Measurements from ENCODE around the gene LEFTY2. TPM values are rescaled to one million over a fixed set of nuclear protein-coding genes. Genes with fewer than 3 reads are reported as not detected.

Gene LEFTY2
- polyA plus RNA-seq, 1 experiment: not detected

- Histone ChIP-seq H3K4me3 (ENCODE audit: low read depth, low read length) (no peak overlapping the region), H3K36me3 (ENCODE audit: control insufficient read depth, insufficient read depth, low read length) (peaks cover 12% of the 10 kb centered on the region), H3K27me3 (ENCODE audit: control insufficient read depth, insufficient read depth, low read length) (no peaks in the 10 kb centered on the region)
- ChIA-PET CTCF (interaction anchor here (0.6 to 2.8 kb wide), 4 partner anchors 11 to 447 kb away, joined by 3 to 8 read pairs (median 5); no protein-coding TSS in a partner anchor), POLR2A (no interaction called here)
- DNase-seq (ENCODE audit: low read depth): no peak
- TF ChIP-seq, protein P1, sequence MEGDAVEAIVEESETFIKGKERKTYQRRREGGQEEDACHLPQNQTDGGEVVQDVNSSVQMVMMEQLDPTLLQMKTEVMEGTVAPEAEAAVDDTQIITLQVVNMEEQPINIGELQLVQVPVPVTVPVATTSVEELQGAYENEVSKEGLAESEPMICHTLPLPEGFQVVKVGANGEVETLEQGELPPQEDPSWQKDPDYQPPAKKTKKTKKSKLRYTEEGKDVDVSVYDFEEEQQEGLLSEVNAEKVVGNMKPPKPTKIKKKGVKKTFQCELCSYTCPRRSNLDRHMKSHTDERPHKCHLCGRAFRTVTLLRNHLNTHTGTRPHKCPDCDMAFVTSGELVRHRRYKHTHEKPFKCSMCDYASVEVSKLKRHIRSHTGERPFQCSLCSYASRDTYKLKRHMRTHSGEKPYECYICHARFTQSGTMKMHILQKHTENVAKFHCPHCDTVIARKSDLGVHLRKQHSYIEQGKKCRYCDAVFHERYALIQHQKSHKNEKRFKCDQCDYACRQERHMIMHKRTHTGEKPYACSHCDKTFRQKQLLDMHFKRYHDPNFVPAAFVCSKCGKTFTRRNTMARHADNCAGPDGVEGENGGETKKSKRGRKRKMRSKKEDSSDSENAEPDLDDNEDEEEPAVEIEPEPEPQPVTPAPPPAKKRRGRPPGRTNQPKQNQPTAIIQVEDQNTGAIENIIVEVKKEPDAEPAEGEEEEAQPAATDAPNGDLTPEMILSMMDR (IDR thresholded peaks at IDR 0.05; ENCODE audit: insufficient read depth, low read depth, low read length): no peak
Measured at GRCh38 chr1:225921734-225922709, 19.0 kb downstream of the LEFTY2 start.

DNA sequence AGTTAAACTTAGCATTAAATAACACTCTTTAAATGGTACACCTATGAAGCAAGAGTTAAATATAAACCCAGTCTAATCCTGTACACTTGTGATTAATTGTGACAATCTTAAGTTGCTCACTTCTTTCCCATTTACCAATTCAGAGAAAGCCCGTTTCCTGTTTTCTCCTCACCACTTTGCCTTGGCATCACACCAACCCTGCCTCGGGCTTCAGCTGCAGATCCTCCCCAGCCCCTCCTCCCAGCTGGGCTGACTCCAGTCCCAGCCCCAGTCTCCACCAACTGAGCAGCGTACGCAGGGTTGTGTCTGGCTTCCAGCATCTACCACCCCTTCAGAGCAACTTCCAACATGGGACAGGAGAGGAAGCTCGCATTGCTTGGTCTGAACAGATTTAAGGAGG is 21.1 kb downstream of the LEFTY2 start:
- peak; percentile 65 for DNase-seq (ENCODE audit: low read depth)
- H3K36me3 ChIP-seq (ENCODE audit: control insufficient read depth, insufficient read depth, low read length): peaks cover 13% of the 10 kb centered on the region
- H3K4me3 ChIP-seq (ENCODE audit: low read depth, low read length): no peak overlapping the region
- CTCF ChIA-PET: interaction anchor here (1.1 to 2.0 kb wide), 4 partner anchors 8 to 445 kb away, joined by 3 to 9 read pairs (median 4); no protein-coding TSS in a partner anchor
- H3K27me3 ChIP-seq (ENCODE audit: control insufficient read depth, insufficient read depth, low read length): no peaks in the 10 kb centered on the region
- POLR2A ChIA-PET: no interaction called here
- TF ChIP-seq, protein P1 (IDR thresholded peaks at IDR 0.05; ENCODE audit: insufficient read depth, low read depth, low read length): no peak

GRCh38 chr1:225918280-225918679 is 22.7 kb downstream of the LEFTY2 start:
- CTCF ChIA-PET: no interaction called here
- POLR2A ChIA-PET: no interaction called here
- no peaks in the 10 kb centered on the region for H3K27me3 ChIP-seq (ENCODE audit: control insufficient read depth, insufficient read depth, low read length)
- H3K36me3 ChIP-seq (ENCODE audit: control insufficient read depth, insufficient read depth, low read length): peaks cover 13% of the 10 kb centered on the region
- TF ChIP-seq, protein P1 (IDR thresholded peaks at IDR 0.05; ENCODE audit: insufficient read depth, low read depth, low read length): no peak
- no peak for DNase-seq (ENCODE audit: low read depth)
- H3K4me3 ChIP-seq (ENCODE audit: low read depth, low read length): no peak overlapping the region

- ChIA-PET POLR2A (no interaction called here), CTCF (interaction anchor here (1.2 kb wide), 1 partner anchor 438 kb away, joined by 3 read pairs; no protein-coding TSS in a partner anchor)
- TF ChIP-seq, protein P1 (IDR thresholded peaks at IDR 0.05; ENCODE audit: insufficient read depth, low read depth, low read length): no peak
- peaks cover 11% of the 10 kb centered on the region for H3K36me3 ChIP-seq (ENCODE audit: control insufficient read depth, insufficient read depth, low read length)
- DNase-seq (ENCODE audit: low read depth): no peak
- H3K27me3 ChIP-seq (ENCODE audit: control insufficient read depth, insufficient read depth, low read length): no peaks in the 10 kb centered on the region
- H3K4me3 ChIP-seq (ENCODE audit: low read depth, low read length): no peak overlapping the region
Measured at GRCh38 chr1:225917536-225917935, 23.5 kb downstream of the LEFTY2 start.

DNA sequence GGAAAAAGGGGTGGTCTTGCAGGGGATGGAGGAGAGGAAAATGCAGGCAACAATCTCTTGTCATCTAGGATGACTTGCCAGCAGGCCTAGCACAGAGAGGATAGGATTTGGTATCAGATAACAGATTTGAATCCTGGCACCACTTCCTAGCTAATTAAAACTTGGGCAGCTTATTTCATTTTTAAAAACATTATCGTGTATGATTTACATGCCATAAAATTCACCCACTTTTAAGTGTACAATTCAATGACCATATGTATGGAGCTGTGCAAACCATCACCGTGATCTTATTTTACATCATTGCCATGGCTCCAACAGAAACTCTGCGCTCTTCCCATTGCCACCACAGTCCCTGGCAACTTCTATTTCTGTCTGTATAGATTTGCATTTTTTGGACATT is 23.9 kb downstream of the LEFTY2 start:
- TF ChIP-seq, protein P1 (IDR thresholded peaks at IDR 0.05; ENCODE audit: insufficient read depth, low read depth, low read length): no peak
- Histone ChIP-seq H3K36me3 (ENCODE audit: control insufficient read depth, insufficient read depth, low read length) (peaks cover 11% of the 10 kb centered on the region), H3K27me3 (ENCODE audit: control insufficient read depth, insufficient read depth, low read length) (no peaks in the 10 kb centered on the region), H3K4me3 (ENCODE audit: low read depth, low read length) (no peak overlapping the region)
- CTCF ChIA-PET: interaction anchor here (1.2 kb wide), 1 partner anchor 438 kb away, joined by 3 read pairs; no protein-coding TSS in a partner anchor
- POLR2A ChIA-PET: no interaction called here
- DNase-seq (ENCODE audit: low read depth): no peak

Data from BJ (cell line).